HepG2 (cell line): Measurements from ENCODE around the gene PHRF1. TPM values are rescaled to one million over a fixed set of nuclear protein-coding genes. Genes with fewer than 3 reads are reported as not detected.

Experiments
- BRD4 ChIP-seq: sonication (generic); formaldehyde crosslinking; IDR thresholded peaks from 2 replicates; pipeline ENCODE4 v1.4.0; 2020; ENCODE audit warnings: missing genetic modification reagents
- CHCHD3 ChIP-seq: sonication (generic); formaldehyde crosslinking; IDR thresholded peaks from 2 replicates; pipeline ENCODE4 v1.8.0; 2022; ENCODE audit warnings: mild to moderate bottlenecking, missing genetic modification reagents, moderate library complexity
- RAD51 ChIP-seq: fragments of 450-650 bp; IDR thresholded peaks from 2 replicates; pipeline ENCODE4 v1.6.1; 2016; ENCODE audit warnings: borderline replicate concordance
- SRF ChIP-seq: IDR thresholded peaks from 2 replicates; pipeline ENCODE4 v1.6.1; 2011; ENCODE audit warnings: mild to moderate bottlenecking, low read depth, low read length, moderate library complexity
- SSRP1 ChIP-seq: IDR thresholded peaks from 2 replicates; pipeline ENCODE4 v1.6.1; 2016; ENCODE audit warnings: control low read depth
- TBX3 ChIP-seq: fragments of 450-650 bp; IDR thresholded peaks from 2 replicates; pipeline ENCODE4 v1.6.1; 2017; ENCODE audit warnings: antibody characterized with exemption, mild to moderate bottlenecking, inconsistent platforms, borderline replicate concordance
- ZNF556 ChIP-seq: sonication (generic); formaldehyde crosslinking; IDR thresholded peaks from 2 replicates; pipeline ENCODE4 v1.4.0; 2020; ENCODE audit warnings: mild to moderate bottlenecking, missing genetic modification reagents, borderline replicate concordance
- ZNF883 ChIP-seq: sonication (generic); formaldehyde crosslinking; IDR thresholded peaks from 2 replicates; pipeline ENCODE4 v1.5.1; 2020; ENCODE audit warnings: mild to moderate bottlenecking, missing genetic modification reagents; ENCODE audit errors: not compliant biosample characterization
- polyA plus RNA-seq, 8 experiments: library from polyadenylated mRNA; depleted of rRNA in 3 of 8; stranded (reverse) in 7 of 8; unstranded in 1 of 8; fragments of >200 nt; fragmentation: Illumina TruSeq in 4 of 8; extraction: Trizol in 4 of 8; gene quantifications; 2 replicates each; pipeline versions ENCODE4 v1.2.1 to v1.2.3, GENCODE V29; 2011 to 2016; ENCODE audit warnings: low read depth in 4 of 8, missing spikeins in 1 of 8, mixed read lengths in 1 of 8; ENCODE audit not compliant: insufficient read depth in 1 of 8
- total RNA-seq, 5 experiments: library from RNA; depleted of rRNA; stranded (reverse); fragments of >200 nt; fragmentation: Illumina TruSeq; extraction: Trizol; gene quantifications; 2 replicates each; pipeline ENCODE4 v1.2.3, GENCODE V29; 2016; ENCODE audit warnings: low read depth in 1 of 5
- TF ChIP-seq, protein P1 (sequence below), 2 experiments: sonication (generic) in 1 of 2; formaldehyde crosslinking in 1 of 2; IDR thresholded peaks; 2 replicates each; pipeline versions ENCODE4 v1.5.1 to v1.6.1; 2011 to 2020; ENCODE audit warnings: borderline replicate concordance in 1 of 2, low read depth in 1 of 2, low read length in 1 of 2, mild to moderate bottlenecking in 1 of 2, missing genetic modification reagents in 1 of 2, moderate library complexity in 1 of 2
- TF ChIP-seq, protein P2 (sequence below): sonication (generic); formaldehyde crosslinking; IDR thresholded peaks from 2 replicates; pipeline ENCODE4 v1.4.0; 2020; ENCODE audit warnings: missing genetic modification reagents
- TF ChIP-seq, protein P3 (sequence below): sonication (generic); formaldehyde crosslinking; IDR thresholded peaks from 2 replicates; pipeline ENCODE4 v1.5.0; 2020; ENCODE audit warnings: mild to moderate bottlenecking, low read depth, missing genetic modification reagents, borderline replicate concordance
- TF ChIP-seq, protein P4 (sequence below): sonication (generic); formaldehyde crosslinking; conservative IDR thresholded peaks from 2 replicates; pipeline ENCODE4 v1.4.0; 2020; ENCODE audit warnings: missing genetic modification reagents
- TF ChIP-seq, protein P5 (sequence below): sonication (generic); formaldehyde crosslinking; IDR thresholded peaks from 2 replicates; pipeline ENCODE4 v1.8.0; 2022; ENCODE audit warnings: low read depth, missing genetic modification reagents
- TF ChIP-seq, protein P6 (sequence below): IDR thresholded peaks from 2 replicates; pipeline ENCODE4 v1.6.1; 2016
- TF ChIP-seq, protein P7 (sequence below): sonication (generic); formaldehyde crosslinking; IDR thresholded peaks from 2 replicates; pipeline ENCODE4 v1.5.0; 2020; ENCODE audit warnings: missing genetic modification reagents, mild to moderate bottlenecking, borderline replicate concordance
- TF ChIP-seq, protein P8 (sequence below): sonication (generic); formaldehyde crosslinking; IDR thresholded peaks from 2 replicates; pipeline ENCODE4 v1.5.0; 2020; ENCODE audit warnings: missing genetic modification reagents, mild to moderate bottlenecking, borderline replicate concordance
- TF ChIP-seq, protein P9 (sequence below): IDR thresholded peaks from 2 replicates; pipeline ENCODE4 v1.6.1; 2012; ENCODE audit warnings: inconsistent platforms

The PHRF1 gene
- total and polyA plus RNA-seq, 2 of the 13 experiments (the other 11 are each of a cell fraction or from before 2014, with no cell fraction given): 8.2 to 16.7 TPM

DNA sequence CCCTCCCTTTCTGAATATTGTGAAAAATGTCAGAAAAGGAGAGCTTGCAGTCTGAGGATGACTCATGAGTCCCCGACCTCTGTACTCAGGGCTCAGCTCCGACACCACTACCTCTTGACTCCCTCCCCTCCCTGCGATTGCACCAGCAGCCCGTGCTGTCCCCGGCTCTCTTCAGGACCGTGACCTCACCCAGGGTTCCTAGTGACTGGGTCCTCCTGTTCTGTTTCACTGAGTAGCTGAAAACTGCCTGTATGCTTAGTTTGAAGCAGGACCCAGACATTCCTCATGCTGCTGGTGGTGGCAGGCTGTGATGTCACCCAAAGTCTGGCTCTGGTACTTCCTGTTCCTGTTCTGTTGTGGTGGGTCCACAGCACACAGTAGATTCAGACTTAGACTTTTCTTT, 11.7 kb downstream of the PHRF1 start (continued):
- TF ChIP-seq, protein P1, sequence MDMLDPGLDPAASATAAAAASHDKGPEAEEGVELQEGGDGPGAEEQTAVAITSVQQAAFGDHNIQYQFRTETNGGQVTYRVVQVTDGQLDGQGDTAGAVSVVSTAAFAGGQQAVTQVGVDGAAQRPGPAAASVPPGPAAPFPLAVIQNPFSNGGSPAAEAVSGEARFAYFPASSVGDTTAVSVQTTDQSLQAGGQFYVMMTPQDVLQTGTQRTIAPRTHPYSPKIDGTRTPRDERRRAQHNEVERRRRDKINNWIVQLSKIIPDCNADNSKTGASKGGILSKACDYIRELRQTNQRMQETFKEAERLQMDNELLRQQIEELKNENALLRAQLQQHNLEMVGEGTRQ (IDR thresholded peaks at IDR 0.05; ENCODE audit: low read depth, low read length): no peak
- TF ChIP-seq, protein P1 (CRISPR knock-in tag; IDR thresholded peaks at IDR 0.05; ENCODE audit: borderline replicate concordance): no peak
- TF ChIP-seq, protein P2, sequence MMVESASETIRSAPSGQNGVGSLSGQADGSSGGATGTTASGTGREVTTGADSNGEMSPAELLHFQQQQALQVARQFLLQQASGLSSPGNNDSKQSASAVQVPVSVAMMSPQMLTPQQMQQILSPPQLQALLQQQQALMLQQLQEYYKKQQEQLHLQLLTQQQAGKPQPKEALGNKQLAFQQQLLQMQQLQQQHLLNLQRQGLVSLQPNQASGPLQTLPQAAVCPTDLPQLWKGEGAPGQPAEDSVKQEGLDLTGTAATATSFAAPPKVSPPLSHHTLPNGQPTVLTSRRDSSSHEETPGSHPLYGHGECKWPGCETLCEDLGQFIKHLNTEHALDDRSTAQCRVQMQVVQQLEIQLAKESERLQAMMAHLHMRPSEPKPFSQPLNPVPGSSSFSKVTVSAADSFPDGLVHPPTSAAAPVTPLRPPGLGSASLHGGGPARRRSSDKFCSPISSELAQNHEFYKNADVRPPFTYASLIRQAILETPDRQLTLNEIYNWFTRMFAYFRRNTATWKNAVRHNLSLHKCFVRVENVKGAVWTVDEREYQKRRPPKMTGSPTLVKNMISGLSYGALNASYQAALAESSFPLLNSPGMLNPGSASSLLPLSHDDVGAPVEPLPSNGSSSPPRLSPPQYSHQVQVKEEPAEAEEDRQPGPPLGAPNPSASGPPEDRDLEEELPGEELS (CRISPR knock-in tag): peak; percentile 53; the same call in 1 of the 2 replicates
- TF ChIP-seq SRF (no peak), TBX3 (no peak; the same call in 1 of the 2 replicates), BRD4 (CRISPR knock-in tag) (no peak), RAD51 (no peak), ZNF883 (no peak), CHCHD3 (no peak), ZNF556 (CRISPR knock-in tag) (no peak), SSRP1 (CRISPR knock-in tag) (no peak)
- TF ChIP-seq, protein P3, sequence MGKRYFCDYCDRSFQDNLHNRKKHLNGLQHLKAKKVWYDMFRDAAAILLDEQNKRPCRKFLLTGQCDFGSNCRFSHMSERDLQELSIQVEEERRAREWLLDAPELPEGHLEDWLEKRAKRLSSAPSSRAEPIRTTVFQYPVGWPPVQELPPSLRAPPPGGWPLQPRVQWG: no peak
- TF ChIP-seq, protein P4, sequence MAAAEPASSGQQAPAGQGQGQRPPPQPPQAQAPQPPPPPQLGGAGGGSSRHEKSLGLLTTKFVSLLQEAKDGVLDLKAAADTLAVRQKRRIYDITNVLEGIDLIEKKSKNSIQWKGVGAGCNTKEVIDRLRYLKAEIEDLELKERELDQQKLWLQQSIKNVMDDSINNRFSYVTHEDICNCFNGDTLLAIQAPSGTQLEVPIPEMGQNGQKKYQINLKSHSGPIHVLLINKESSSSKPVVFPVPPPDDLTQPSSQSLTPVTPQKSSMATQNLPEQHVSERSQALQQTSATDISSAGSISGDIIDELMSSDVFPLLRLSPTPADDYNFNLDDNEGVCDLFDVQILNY (CRISPR knock-in tag): no peak
- TF ChIP-seq, protein P5, sequence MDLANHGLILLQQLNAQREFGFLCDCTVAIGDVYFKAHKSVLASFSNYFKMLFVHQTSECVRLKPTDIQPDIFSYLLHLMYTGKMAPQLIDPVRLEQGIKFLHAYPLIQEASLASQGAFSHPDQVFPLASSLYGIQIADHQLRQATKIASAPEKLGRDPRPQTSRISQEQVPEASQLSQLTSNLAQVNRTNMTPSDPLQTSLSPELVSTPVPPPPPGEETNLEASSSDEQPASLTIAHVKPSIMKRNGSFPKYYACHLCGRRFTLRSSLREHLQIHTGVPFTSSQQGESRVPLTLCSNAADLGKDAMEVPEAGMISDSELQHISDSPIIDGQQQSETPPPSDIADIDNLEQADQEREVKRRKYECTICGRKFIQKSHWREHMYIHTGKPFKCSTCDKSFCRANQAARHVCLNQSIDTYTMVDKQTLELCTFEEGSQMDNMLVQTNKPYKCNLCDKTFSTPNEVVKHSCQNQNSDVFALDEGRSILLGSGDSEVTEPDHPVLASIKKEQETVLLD (CRISPR knock-in tag): no peak
- TF ChIP-seq, protein P6, sequence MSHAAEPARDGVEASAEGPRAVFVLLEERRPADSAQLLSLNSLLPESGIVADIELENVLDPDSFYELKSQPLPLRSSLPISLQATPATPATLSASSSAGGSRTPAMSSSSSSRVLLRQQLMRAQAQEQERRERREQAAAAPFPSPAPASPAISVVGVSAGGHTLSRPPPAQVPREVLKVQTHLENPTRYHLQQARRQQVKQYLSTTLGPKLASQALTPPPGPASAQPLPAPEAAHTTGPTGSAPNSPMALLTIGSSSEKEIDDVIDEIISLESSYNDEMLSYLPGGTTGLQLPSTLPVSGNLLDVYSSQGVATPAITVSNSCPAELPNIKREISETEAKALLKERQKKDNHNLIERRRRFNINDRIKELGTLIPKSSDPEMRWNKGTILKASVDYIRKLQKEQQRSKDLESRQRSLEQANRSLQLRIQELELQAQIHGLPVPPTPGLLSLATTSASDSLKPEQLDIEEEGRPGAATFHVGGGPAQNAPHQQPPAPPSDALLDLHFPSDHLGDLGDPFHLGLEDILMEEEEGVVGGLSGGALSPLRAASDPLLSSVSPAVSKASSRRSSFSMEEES (CRISPR knock-in tag): peak; percentile 75; the same call in 1 of the 2 replicates
- TF ChIP-seq, protein P7, sequence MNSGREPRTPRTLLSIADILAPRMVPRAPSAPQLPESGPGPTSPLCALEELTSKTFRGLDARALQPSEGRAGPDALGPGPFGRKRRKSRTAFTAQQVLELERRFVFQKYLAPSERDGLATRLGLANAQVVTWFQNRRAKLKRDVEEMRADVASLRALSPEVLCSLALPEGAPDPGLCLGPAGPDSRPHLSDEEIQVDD (CRISPR knock-in tag): no peak
- TF ChIP-seq, protein P8, sequence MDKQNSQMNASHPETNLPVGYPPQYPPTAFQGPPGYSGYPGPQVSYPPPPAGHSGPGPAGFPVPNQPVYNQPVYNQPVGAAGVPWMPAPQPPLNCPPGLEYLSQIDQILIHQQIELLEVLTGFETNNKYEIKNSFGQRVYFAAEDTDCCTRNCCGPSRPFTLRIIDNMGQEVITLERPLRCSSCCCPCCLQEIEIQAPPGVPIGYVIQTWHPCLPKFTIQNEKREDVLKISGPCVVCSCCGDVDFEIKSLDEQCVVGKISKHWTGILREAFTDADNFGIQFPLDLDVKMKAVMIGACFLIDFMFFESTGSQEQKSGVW: no peak
- TF ChIP-seq, protein P9, sequence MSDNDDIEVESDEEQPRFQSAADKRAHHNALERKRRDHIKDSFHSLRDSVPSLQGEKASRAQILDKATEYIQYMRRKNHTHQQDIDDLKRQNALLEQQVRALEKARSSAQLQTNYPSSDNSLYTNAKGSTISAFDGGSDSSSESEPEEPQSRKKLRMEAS: peak; percentile 46
